ENCODE results near the gene HELB.

The HELB gene

DNA sequence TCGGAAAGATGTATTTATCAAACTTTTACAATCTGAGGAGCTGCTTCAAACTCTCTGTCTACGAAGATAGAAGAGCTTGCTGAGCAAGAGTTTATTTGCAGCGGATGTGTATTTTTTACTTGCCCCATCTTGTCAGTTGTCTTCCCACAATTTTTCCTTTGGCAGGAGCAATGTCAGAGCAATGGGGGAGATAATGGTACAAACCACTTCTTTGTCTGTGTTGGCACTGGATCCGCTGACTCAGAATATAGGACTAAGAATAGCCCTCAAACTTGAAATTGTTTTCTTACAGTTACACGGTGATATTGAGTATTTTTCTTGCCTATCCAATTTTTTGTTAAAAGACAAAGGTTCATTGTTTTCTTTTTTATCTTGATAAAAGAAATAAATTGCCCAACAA is 27.6 kb downstream of the HELB start:
- no peak overlapping the region for H3K23ac ChIP-seq (ENCODE audit: low read depth, low read length, poor library complexity)
- no peak overlapping the region for H3K18ac ChIP-seq (ENCODE audit: low read length)
- H2BK120ac ChIP-seq (ENCODE audit: low read depth, low read length) = no peak overlapping the region
- no peak overlapping the region for H4K91ac ChIP-seq (ENCODE audit: low read depth, low read length, poor library complexity)
- no peak for DNase-seq (ENCODE audit: low spot score)
- H3K27ac ChIP-seq (replicated peaks; ENCODE audit: low read length) = no peak overlapping the region
- H2BK12ac ChIP-seq (ENCODE audit: low read length) = no peak overlapping the region
- no peak overlapping the region for H3K4me3 ChIP-seq (ENCODE audit: low read length in 2 of 2)
- no CpG with 5 or more reads among the region's 5 CpGs for WGBS, 2 donors (ENCODE audit: extremely low coverage in 2 of 2, insufficient read length in 2 of 2, insufficient replicate concordance in 1 of 2)
- H3K36me3 ChIP-seq (replicated peaks in 1 of 2; ENCODE audit: control insufficient read depth in 2 of 2, insufficient read depth in 2 of 2, low read length in 2 of 2) = peaks cover 0 to 26% of the 10 kb centered on the region in 2 donors
- no peak overlapping the region for H3K4me2 ChIP-seq (ENCODE audit: insufficient read depth, low read length, poor library complexity, severe bottlenecking)
- H2AK5ac ChIP-seq (ENCODE audit: low read depth, low read length) = no peak overlapping the region
- no peak overlapping the region for H3K4ac ChIP-seq (ENCODE audit: low read length)
- peaks cover 0 to under 1% of the 10 kb centered on the region in 2 donors for H3K4me1 ChIP-seq (ENCODE audit: control insufficient read depth in 2 of 2, insufficient read depth in 1 of 2, low read depth in 1 of 2, low read length in 2 of 2)
- H3K9ac ChIP-seq (ENCODE audit: low read depth, low read length, poor library complexity) = no peak overlapping the region
- no peak overlapping the region for H3K14ac ChIP-seq (ENCODE audit: low read length)
- H2AFZ ChIP-seq (ENCODE audit: low read length) = no peak overlapping the region
- H2BK5ac ChIP-seq (ENCODE audit: low read length) = no peak overlapping the region
- no peak overlapping the region for H4K8ac ChIP-seq (ENCODE audit: low read depth, low read length)
- no peaks in the 10 kb centered on the region for H3K79me1 ChIP-seq (ENCODE audit: low read depth, low read length)
- H3K9me3 ChIP-seq (replicated peaks in 1 of 2; ENCODE audit: control insufficient read depth in 2 of 2, insufficient read depth in 1 of 2, low read depth in 1 of 2, low read length in 2 of 2) = no peaks in the 10 kb centered on the region
- no peaks in the 10 kb centered on the region for H3K27me3 ChIP-seq (ENCODE audit: control insufficient read depth in 3 of 3, insufficient read depth in 3 of 3, low read depth in 1 of 3, low read length in 3 of 3)
- H2BK15ac ChIP-seq (ENCODE audit: low read length) = no peak overlapping the region

DNA sequence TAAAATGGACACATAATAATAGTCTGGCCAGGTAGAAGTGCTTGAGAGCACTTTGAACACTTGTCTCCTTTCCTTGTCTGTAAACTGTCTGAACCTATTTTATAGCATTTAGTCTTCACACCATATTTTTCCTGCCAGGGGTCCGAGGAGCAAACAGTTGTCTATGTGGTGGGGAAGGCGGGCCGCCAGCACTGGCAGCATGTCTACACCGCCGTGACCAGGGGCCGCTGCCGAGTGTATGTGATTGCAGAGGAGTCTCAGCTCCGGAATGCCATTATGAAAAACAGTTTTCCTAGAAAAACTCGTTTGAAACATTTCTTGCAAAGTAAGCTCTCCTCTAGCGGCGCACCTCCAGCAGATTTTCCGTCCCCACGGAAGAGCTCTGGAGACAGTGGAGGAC is 28.7 kb downstream of the HELB start:
- Histone ChIP-seq H3K79me1 (ENCODE audit: low read depth, low read length) (no peaks in the 10 kb centered on the region), H3K4ac (ENCODE audit: low read length) (no peak overlapping the region), H2BK12ac (ENCODE audit: low read length) (no peak overlapping the region), H3K18ac (ENCODE audit: low read length) (no peak overlapping the region), H2BK15ac (ENCODE audit: low read length) (no peak overlapping the region), H2BK5ac (ENCODE audit: low read length) (no peak overlapping the region), H3K23ac (ENCODE audit: low read depth, low read length, poor library complexity) (no peak overlapping the region), H2AFZ (ENCODE audit: low read length) (no peak overlapping the region), H3K4me3 (ENCODE audit: low read length in 2 of 2) (no peak overlapping the region), H3K14ac (ENCODE audit: low read length) (no peak overlapping the region), H3K27ac (replicated peaks; ENCODE audit: low read length) (no peak overlapping the region), H3K27me3 (ENCODE audit: control insufficient read depth in 3 of 3, insufficient read depth in 3 of 3, low read depth in 1 of 3, low read length in 3 of 3) (no peaks in the 10 kb centered on the region), H3K9me3 (replicated peaks in 1 of 2; ENCODE audit: control insufficient read depth in 2 of 2, insufficient read depth in 1 of 2, low read depth in 1 of 2, low read length in 2 of 2) (no peaks in the 10 kb centered on the region), H4K8ac (ENCODE audit: low read depth, low read length) (no peak overlapping the region), H3K9ac (ENCODE audit: low read depth, low read length, poor library complexity) (peak overlapping the region; percentile 25), H2BK120ac (ENCODE audit: low read depth, low read length) (no peak overlapping the region), H4K91ac (ENCODE audit: low read depth, low read length, poor library complexity) (no peak overlapping the region), H3K36me3 (replicated peaks in 1 of 2; ENCODE audit: control insufficient read depth in 2 of 2, insufficient read depth in 2 of 2, low read length in 2 of 2) (peaks cover 0 to 16% of the 10 kb centered on the region in 2 donors), H3K4me1 (ENCODE audit: control insufficient read depth in 2 of 2, insufficient read depth in 1 of 2, low read depth in 1 of 2, low read length in 2 of 2) (peaks cover 0 to 1% of the 10 kb centered on the region in 2 donors), H2AK5ac (ENCODE audit: low read depth, low read length) (no peak overlapping the region), H3K4me2 (ENCODE audit: insufficient read depth, low read length, poor library complexity, severe bottlenecking) (no peak overlapping the region)
- DNase-seq (ENCODE audit: low spot score) = no peak
- no CpG with 5 or more reads among the region's 13 CpGs for WGBS, 2 donors (ENCODE audit: extremely low coverage in 2 of 2, insufficient read length in 2 of 2, insufficient replicate concordance in 1 of 2)

DNA sequence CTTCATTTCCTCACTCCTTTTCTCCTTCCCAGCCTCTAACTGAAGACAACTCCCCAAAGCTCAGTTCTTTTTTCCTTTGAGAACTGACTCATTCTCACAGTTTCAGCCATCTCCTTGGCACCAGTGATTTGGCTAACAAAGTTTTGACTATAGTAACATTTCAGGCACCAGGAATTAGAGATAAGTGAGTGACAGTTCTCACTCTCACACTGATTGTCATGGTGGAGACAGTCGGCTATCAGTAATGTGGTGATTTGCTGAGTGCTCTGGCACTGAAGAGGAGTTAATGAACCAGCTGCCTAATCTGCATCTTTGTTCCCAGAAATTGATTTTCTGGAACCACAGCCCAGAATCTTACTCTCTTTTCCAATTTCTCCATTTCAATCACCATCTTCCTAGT is 29.5 kb downstream of the HELB start:
- Histone ChIP-seq H3K4ac (ENCODE audit: low read length) (no peak overlapping the region), H4K8ac (ENCODE audit: low read depth, low read length) (no peak overlapping the region), H2AK5ac (ENCODE audit: low read depth, low read length) (no peak overlapping the region), H3K18ac (ENCODE audit: low read length) (no peak overlapping the region), H3K9me3 (replicated peaks in 1 of 2; ENCODE audit: control insufficient read depth in 2 of 2, insufficient read depth in 1 of 2, low read depth in 1 of 2, low read length in 2 of 2) (no peaks in the 10 kb centered on the region), H3K4me2 (ENCODE audit: insufficient read depth, low read length, poor library complexity, severe bottlenecking) (no peak overlapping the region), H3K14ac (ENCODE audit: low read length) (no peak overlapping the region), H3K36me3 (replicated peaks in 1 of 2; ENCODE audit: control insufficient read depth in 2 of 2, insufficient read depth in 2 of 2, low read length in 2 of 2) (peaks cover 0 to 16% of the 10 kb centered on the region in 2 donors), H3K9ac (ENCODE audit: low read depth, low read length, poor library complexity) (no peak overlapping the region), H4K91ac (ENCODE audit: low read depth, low read length, poor library complexity) (no peak overlapping the region), H2BK12ac (ENCODE audit: low read length) (no peak overlapping the region), H2BK5ac (ENCODE audit: low read length) (no peak overlapping the region), H3K79me1 (ENCODE audit: low read depth, low read length) (no peaks in the 10 kb centered on the region), H3K4me1 (ENCODE audit: control insufficient read depth in 2 of 2, insufficient read depth in 1 of 2, low read depth in 1 of 2, low read length in 2 of 2) (peaks cover 0 to 1% of the 10 kb centered on the region in 2 donors), H2BK15ac (ENCODE audit: low read length) (no peak overlapping the region), H2BK120ac (ENCODE audit: low read depth, low read length) (no peak overlapping the region), H2AFZ (ENCODE audit: low read length) (no peak overlapping the region), H3K27ac (replicated peaks; ENCODE audit: low read length) (no peak overlapping the region), H3K4me3 (ENCODE audit: low read length in 2 of 2) (no peak overlapping the region), H3K23ac (ENCODE audit: low read depth, low read length, poor library complexity) (no peak overlapping the region), H3K27me3 (ENCODE audit: control insufficient read depth in 3 of 3, insufficient read depth in 3 of 3, low read depth in 1 of 3, low read length in 3 of 3) (no peaks in the 10 kb centered on the region)
- DNase-seq (ENCODE audit: low spot score) = no peak
- WGBS, 2 donors (ENCODE audit: extremely low coverage in 2 of 2, insufficient read length in 2 of 2, insufficient replicate concordance in 1 of 2) = no CpG with 5 or more reads among the region's 1 CpG

DNA sequence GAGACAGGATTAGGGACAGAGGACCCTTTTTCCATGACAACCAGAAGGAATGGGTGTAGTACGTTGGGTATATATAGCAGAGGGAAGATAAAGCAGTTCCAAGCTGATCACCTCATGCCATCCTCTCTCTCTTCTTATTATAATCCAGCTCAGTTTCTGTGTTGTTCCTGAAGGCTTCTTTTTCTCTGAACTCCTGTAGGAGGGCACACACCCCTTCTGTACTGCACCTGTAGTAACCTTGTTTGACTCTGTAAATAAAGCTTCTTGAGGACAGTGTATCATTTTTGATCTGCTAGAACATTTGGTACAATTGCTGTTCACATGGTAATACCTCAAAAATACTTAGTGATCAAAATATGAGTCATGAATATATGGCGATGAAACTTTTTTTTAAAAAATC is 33.5 kb downstream of the HELB start:
- no peak overlapping the region for H3K27ac ChIP-seq (replicated peaks; ENCODE audit: low read length)
- no peak overlapping the region for H2BK5ac ChIP-seq (ENCODE audit: low read length)
- no peak overlapping the region for H3K23ac ChIP-seq (ENCODE audit: low read depth, low read length, poor library complexity)
- no peak overlapping the region for H3K4me3 ChIP-seq (ENCODE audit: low read length in 2 of 2)
- H3K18ac ChIP-seq (ENCODE audit: low read length) = no peak overlapping the region
- no peak overlapping the region for H3K4ac ChIP-seq (ENCODE audit: low read length)
- no peak overlapping the region for H3K4me2 ChIP-seq (ENCODE audit: insufficient read depth, low read length, poor library complexity, severe bottlenecking)
- no peak overlapping the region for H2AFZ ChIP-seq (ENCODE audit: low read length)
- H2BK12ac ChIP-seq (ENCODE audit: low read length) = no peak overlapping the region
- peaks cover 0 to 1% of the 10 kb centered on the region in 2 donors for H3K4me1 ChIP-seq (ENCODE audit: control insufficient read depth in 2 of 2, insufficient read depth in 1 of 2, low read depth in 1 of 2, low read length in 2 of 2)
- peaks cover 0 to 6% of the 10 kb centered on the region in 2 donors for H3K9me3 ChIP-seq (replicated peaks in 1 of 2; ENCODE audit: control insufficient read depth in 2 of 2, insufficient read depth in 1 of 2, low read depth in 1 of 2, low read length in 2 of 2)
- no peaks in the 10 kb centered on the region for H3K79me1 ChIP-seq (ENCODE audit: low read depth, low read length)
- no peak overlapping the region for H2BK120ac ChIP-seq (ENCODE audit: low read depth, low read length)
- H3K9ac ChIP-seq (ENCODE audit: low read depth, low read length, poor library complexity) = no peak overlapping the region
- no peaks in the 10 kb centered on the region for H3K27me3 ChIP-seq (ENCODE audit: control insufficient read depth in 3 of 3, insufficient read depth in 3 of 3, low read depth in 1 of 3, low read length in 3 of 3)
- no CpG with 5 or more reads among the region's 2 CpGs for WGBS, 2 donors (ENCODE audit: extremely low coverage in 2 of 2, insufficient read length in 2 of 2, insufficient replicate concordance in 1 of 2)
- H3K36me3 ChIP-seq (replicated peaks in 1 of 2; ENCODE audit: control insufficient read depth in 2 of 2, insufficient read depth in 2 of 2, low read length in 2 of 2) = peaks cover 0 to 39% of the 10 kb centered on the region in 2 donors
- H4K91ac ChIP-seq (ENCODE audit: low read depth, low read length, poor library complexity) = no peak overlapping the region
- H4K8ac ChIP-seq (ENCODE audit: low read depth, low read length) = no peak overlapping the region
- DNase-seq (ENCODE audit: low spot score) = no peak
- H2BK15ac ChIP-seq (ENCODE audit: low read length) = no peak overlapping the region
- H3K14ac ChIP-seq (ENCODE audit: low read length) = no peak overlapping the region
- H2AK5ac ChIP-seq (ENCODE audit: low read depth, low read length) = no peak overlapping the region
